ENCODE data around the gene PERCC1.
"Not testable (repeated sequence)": the region's sequence is repeated elsewhere in the genome, so short reads cannot be mapped to it uniquely, and the experiment has no call there.

The PERCC1 gene

GRCh38 chr16:1431497-1432270 lies 806 bp downstream of the PERCC1 start:
- H3K36me3 Mint-ChIP-seq (ENCODE audit: insufficient read depth): no peaks in the 10 kb centered on the region
- no peak for ATAC-seq (replicated peaks; ENCODE audit: extremely low read depth, poor library complexity, severe bottlenecking)
- no peaks in the 10 kb centered on the region for H3K9me3 Mint-ChIP-seq
- H3K27me3 Mint-ChIP-seq: peaks cover 7% of the 10 kb centered on the region
- H3K4me3 Mint-ChIP-seq: peak overlapping the region; percentile 32
- no peak overlapping the region for H3K27ac Mint-ChIP-seq (ENCODE audit: low read depth)
- no peaks in the 10 kb centered on the region for H3K4me1 Mint-ChIP-seq
- DNase-seq (ENCODE audit: low spot score in 2 of 2): no peak

- DNase-seq (ENCODE audit: low spot score in 2 of 2) (no peak), ATAC-seq (replicated peaks; ENCODE audit: extremely low read depth, poor library complexity, severe bottlenecking) (no peak)
- H3K4me1 Mint-ChIP-seq: no peaks in the 10 kb centered on the region
- H3K36me3 Mint-ChIP-seq (ENCODE audit: insufficient read depth): no peaks in the 10 kb centered on the region
- H3K27ac Mint-ChIP-seq (ENCODE audit: low read depth): no peak overlapping the region
- H3K9me3 Mint-ChIP-seq: no peaks in the 10 kb centered on the region
- peak overlapping the region; percentile 32 for H3K4me3 Mint-ChIP-seq
- H3K27me3 Mint-ChIP-seq: peaks cover 7% of the 10 kb centered on the region
These were observed 1.7 kb downstream of the PERCC1 start for GRCh38 chr16:1432388-1433262.

GRCh38 chr16:1433263-1433560 lies 2.3 kb downstream of the PERCC1 start:
- H3K36me3 Mint-ChIP-seq (ENCODE audit: insufficient read depth): no peaks in the 10 kb centered on the region
- no peak overlapping the region for H3K4me3 Mint-ChIP-seq
- peaks cover 7% of the 10 kb centered on the region for H3K27me3 Mint-ChIP-seq
- DNase-seq (ENCODE audit: low spot score in 2 of 2) (no peak), ATAC-seq (replicated peaks; ENCODE audit: extremely low read depth, poor library complexity, severe bottlenecking) (no peak)
- no peak overlapping the region for H3K27ac Mint-ChIP-seq (ENCODE audit: low read depth)
- no peaks in the 10 kb centered on the region for H3K9me3 Mint-ChIP-seq
- H3K4me1 Mint-ChIP-seq: no peaks in the 10 kb centered on the region

- Mint-ChIP-seq H3K9me3 (no peaks in the 10 kb centered on the region), H3K27me3 (peaks cover 7% of the 10 kb centered on the region), H3K27ac (ENCODE audit: low read depth) (no peak overlapping the region), H3K4me1 (no peaks in the 10 kb centered on the region), H3K4me3 (no peak overlapping the region), H3K36me3 (ENCODE audit: insufficient read depth) (no peaks in the 10 kb centered on the region)
- DNase-seq (ENCODE audit: low spot score in 2 of 2) (no peak), ATAC-seq (replicated peaks; ENCODE audit: extremely low read depth, poor library complexity, severe bottlenecking) (no peak)
These were observed 2.9 kb downstream of the PERCC1 start for GRCh38 chr16:1433756-1434155.

- Mint-ChIP-seq H3K27ac (ENCODE audit: low read depth) (no peak overlapping the region), H3K4me3 (no peak overlapping the region), H3K36me3 (ENCODE audit: insufficient read depth) (no peaks in the 10 kb centered on the region), H3K9me3 (no peaks in the 10 kb centered on the region), H3K4me1 (no peaks in the 10 kb centered on the region), H3K27me3 (peaks cover 4% of the 10 kb centered on the region)
- no peak for ATAC-seq (replicated peaks; ENCODE audit: extremely low read depth, poor library complexity, severe bottlenecking)
- DNase-seq (ENCODE audit: low spot score in 2 of 2): no peak
These were observed 4.0 kb downstream of the PERCC1 start for GRCh38 chr16:1434644-1435592.

GRCh38 chr16:1435921-1436697 lies 5.2 kb downstream of the PERCC1 start:
- Mint-ChIP-seq H3K4me3 (no peak overlapping the region), H3K9me3 (no peaks in the 10 kb centered on the region), H3K36me3 (ENCODE audit: insufficient read depth) (no peaks in the 10 kb centered on the region), H3K27me3 (no peaks in the 10 kb centered on the region), H3K27ac (ENCODE audit: low read depth) (no peak overlapping the region), H3K4me1 (no peaks in the 10 kb centered on the region)
- no peak for DNase-seq (ENCODE audit: low spot score in 2 of 2)
- no peak for ATAC-seq (replicated peaks; ENCODE audit: extremely low read depth, poor library complexity, severe bottlenecking)

- DNase-seq (ENCODE audit: low spot score in 2 of 2): no peak
- Mint-ChIP-seq H3K9me3 (no peaks in the 10 kb centered on the region), H3K4me1 (no peaks in the 10 kb centered on the region), H3K4me3 (no peak overlapping the region), H3K36me3 (ENCODE audit: insufficient read depth) (no peaks in the 10 kb centered on the region), H3K27ac (ENCODE audit: low read depth) (no peak overlapping the region), H3K27me3 (no peaks in the 10 kb centered on the region)
- ATAC-seq (replicated peaks; ENCODE audit: extremely low read depth, poor library complexity, severe bottlenecking): no peak
These were observed 6.0 kb downstream of the PERCC1 start for GRCh38 chr16:1436731-1437355.

- Mint-ChIP-seq H3K36me3 (ENCODE audit: insufficient read depth) (no peaks in the 10 kb centered on the region), H3K9me3 (no peaks in the 10 kb centered on the region), H3K4me1 (no peaks in the 10 kb centered on the region), H3K4me3 (no peak overlapping the region), H3K27ac (ENCODE audit: low read depth) (no peak overlapping the region), H3K27me3 (no peaks in the 10 kb centered on the region)
- no peak for DNase-seq (ENCODE audit: low spot score in 2 of 2)
- no peak for ATAC-seq (replicated peaks; ENCODE audit: extremely low read depth, poor library complexity, severe bottlenecking)
These were observed 6.7 kb downstream of the PERCC1 start for GRCh38 chr16:1437606-1438005.

GRCh38 chr16:1438229-1439057 lies 7.6 kb downstream of the PERCC1 start:
- Mint-ChIP-seq H3K27me3 (no peaks in the 10 kb centered on the region), H3K9me3 (no peaks in the 10 kb centered on the region), H3K36me3 (ENCODE audit: insufficient read depth) (no peaks in the 10 kb centered on the region), H3K27ac (ENCODE audit: low read depth) (no peak overlapping the region), H3K4me3 (no peak overlapping the region), H3K4me1 (no peaks in the 10 kb centered on the region)
- DNase-seq (ENCODE audit: low spot score in 2 of 2) (no peak), ATAC-seq (replicated peaks; ENCODE audit: extremely low read depth, poor library complexity, severe bottlenecking) (no peak)

- H3K4me3 Mint-ChIP-seq: no peak overlapping the region
- H3K9me3 Mint-ChIP-seq: no peaks in the 10 kb centered on the region
- no peaks in the 10 kb centered on the region for H3K27me3 Mint-ChIP-seq
- H3K27ac Mint-ChIP-seq (ENCODE audit: low read depth): no peak overlapping the region
- ATAC-seq (replicated peaks; ENCODE audit: extremely low read depth, poor library complexity, severe bottlenecking): no peak
- no peaks in the 10 kb centered on the region for H3K4me1 Mint-ChIP-seq
- H3K36me3 Mint-ChIP-seq (ENCODE audit: insufficient read depth): no peaks in the 10 kb centered on the region
- DNase-seq (ENCODE audit: low spot score in 2 of 2): no peak
These were observed 8.3 kb downstream of the PERCC1 start for GRCh38 chr16:1439058-1439698.

- peak overlapping the region; percentile 49 for H3K27ac Mint-ChIP-seq (ENCODE audit: low read depth)
- not testable (repeated sequence) for H3K4me3 Mint-ChIP-seq; H3K27me3 Mint-ChIP-seq; ATAC-seq (replicated peaks; ENCODE audit: extremely low read depth, poor library complexity, severe bottlenecking); DNase-seq (ENCODE audit: low spot score in 2 of 2); H3K4me1 Mint-ChIP-seq; H3K9me3 Mint-ChIP-seq; H3K36me3 Mint-ChIP-seq (ENCODE audit: insufficient read depth)
These were observed 8.8 kb downstream of the PERCC1 start for GRCh38 chr16:1439699-1440074.

All from central memory CD8-positive, alpha-beta T cell (primary cell).